ENCODE results near the gene ACTMAP. TPM values are rescaled to one million over a fixed set of nuclear protein-coding genes. Genes with fewer than 3 reads are reported as not detected.

The ACTMAP gene
- total and polyA plus RNA-seq, 4 donors: 0.93 to 7.7 (median 3.0) TPM

- peaks cover 0 to 4% (median 3%) of the 10 kb centered on the region in 4 donors for H3K36me3 ChIP-seq (ENCODE audit: control insufficient read depth in 4 of 4, insufficient read depth in 3 of 4, low read depth in 1 of 4, low read length in 3 of 4)
Measured at GRCh38 chr19:40786060-40787037, 36.1 kb upstream of the ACTMAP start.

More at GRCh38 chr19:40786060-40787037, 36.1 kb upstream of the ACTMAP start:
- DNase-seq (ENCODE audit: low spot score): no peak
- Histone ChIP-seq H3K4me1 (ENCODE audit: control insufficient read depth in 4 of 4, insufficient read depth in 4 of 4, low read length in 3 of 4) (peaks cover 0 to 17% (median 10%) of the 10 kb centered on the region in 4 donors), H3K4me3 (ENCODE audit: low read depth in 1 of 3, low read length in 3 of 3) (no peak overlapping the region), H3K9me3 (ENCODE audit: control insufficient read depth in 4 of 4, low read length in 3 of 4) (no peaks in the 10 kb centered on the region), H3K9ac (ENCODE audit: low read depth in 1 of 2, low read length in 2 of 2) (no peak overlapping the region), H3K27ac (ENCODE audit: low read depth in 1 of 2, low read length in 2 of 2) (no peak overlapping the region), H3K27me3 (ENCODE audit: control insufficient read depth in 4 of 4, insufficient read depth in 4 of 4, low read length in 3 of 4) (no peaks in the 10 kb centered on the region)
- TF ChIP-seq HNF4G (IDR thresholded peaks at IDR 0.05) (no peak), EGR1 (IDR thresholded peaks at IDR 0.05; ENCODE audit: low read depth in 2 of 2) (no peak), JUND (IDR thresholded peaks at IDR 0.05) (no peak), MAX (IDR thresholded peaks at IDR 0.05) (no peak), REST (IDR thresholded peaks at IDR 0.05) (no peak), CTCF (IDR thresholded peaks at IDR 0.05; ENCODE audit: low read depth, low read length, missing input control) (no peak), ATF3 (IDR thresholded peaks at IDR 0.05) (no peak), HNF4A (conservative IDR thresholded peaks at IDR 0.05) (no peak), ZBTB33 (IDR thresholded peaks at IDR 0.05) (no peak), FOXA1 (IDR thresholded peaks at IDR 0.05) (no peak), SP1 (IDR thresholded peaks at IDR 0.05) (no peak), NR2F2 (IDR thresholded peaks at IDR 0.05) (no peak), YY1 (IDR thresholded peaks at IDR 0.05) (no peak)
- WGBS: 95% methylated on average over 25 of the region's 25 CpGs

All from liver (tissue), 9 donors.